Epithelial cell of esophagus (primary cell): Measurements from ENCODE around the gene MAST3.

Experiments
- DNase-seq: peaks from one replicate; pipeline ENCODE4 v3.0.0; 2010; ENCODE audit warnings: low read depth
- H3K4me3 ChIP-seq: 2 replicates; pipeline ENCODE4 v1.5.1; 2011; ENCODE audit warnings: mild to moderate bottlenecking, low read length, control low read depth
- CTCF ChIP-seq: IDR thresholded peaks from 2 replicates; pipeline ENCODE4 v1.5.1; 2011; ENCODE audit warnings: low read depth, mild to moderate bottlenecking, low read length, control low read depth, inconsistent platforms; ENCODE audit not compliant: insufficient read depth; ENCODE audit errors: missing control alignments

Gene MAST3

GRCh38 chr19:18170714-18171255 is 73.2 kb downstream of the MAST3 start:
- no peak for DNase-seq
- no peak for TF ChIP-seq CTCF
- no peak overlapping the region for H3K4me3 ChIP-seq

- TF ChIP-seq CTCF = no peak
- H3K4me3 ChIP-seq = no peak overlapping the region
- DNase-seq = no peak
Measured at GRCh38 chr19:18171605-18172327, 74.2 kb downstream of the MAST3 start.

- no peak for DNase-seq
- no peak overlapping the region for H3K4me3 ChIP-seq
- TF ChIP-seq CTCF = no peak
Measured at GRCh38 chr19:18172331-18173053, 74.9 kb downstream of the MAST3 start.

GRCh38 chr19:18173054-18173571 is 75.5 kb downstream of the MAST3 start:
- no peak for TF ChIP-seq CTCF
- no peak for DNase-seq
- H3K4me3 ChIP-seq = no peak overlapping the region

- no peak for TF ChIP-seq CTCF
- H3K4me3 ChIP-seq = peak within 1 kb of the TSS; percentile 65
- DNase-seq = peak; percentile 41
Measured at GRCh38 chr19:18173572-18174288, 76.2 kb downstream of the MAST3 start, which contains the start of gene IFI30. IFI30 (plus strand) TSS chr19:18173813; CDS start chr19:18173842, 29 bp downstream.

- peak overlapping the region; percentile 65 for H3K4me3 ChIP-seq
- DNase-seq = no peak
- TF ChIP-seq CTCF = no peak
Measured at GRCh38 chr19:18174983-18175382, 77.4 kb downstream of the MAST3 start.
